Fibroblast of lung (primary cell): ENCODE data around the gene TMPRSS11B. TPM values are rescaled to one million over a fixed set of nuclear protein-coding genes. Genes with fewer than 3 reads are reported as not detected.
"Not testable (repeated sequence)": the region's sequence is repeated elsewhere in the genome, so short reads cannot be mapped to it uniquely, and the experiment has no call there.

Experiments used
- DNase-seq, 2 donors: peaks; one replicate each; pipeline versions ENCODE4 v3.0.0 to v3.0.0-alpha.2; 2010; ENCODE audit warnings: low read depth in 2 of 2
- H2AFZ ChIP-seq: 2 replicates; pipeline ENCODE4 v1.5.1; 2012; ENCODE audit warnings: low read length, control low read depth, inconsistent platforms
- H3K27ac ChIP-seq: 2 replicates; pipeline ENCODE4 v1.5.1; 2011; ENCODE audit warnings: low read length, control low read depth; ENCODE audit not compliant: insufficient read depth
- H3K27me3 ChIP-seq: 2 replicates; pipeline ENCODE4 v1.5.1; 2011; ENCODE audit warnings: mild to moderate bottlenecking, low read length; ENCODE audit not compliant: control insufficient read depth, insufficient read depth
- H3K36me3 ChIP-seq: 2 replicates; pipeline ENCODE4 v1.5.1; 2011; ENCODE audit warnings: low read length; ENCODE audit not compliant: control insufficient read depth, insufficient read depth
- H3K4me1 ChIP-seq: 2 replicates; pipeline ENCODE4 v1.5.1; 2011; ENCODE audit warnings: low read length; ENCODE audit not compliant: control insufficient read depth, insufficient read depth; ENCODE audit errors: extremely low read depth
- H3K4me2 ChIP-seq: 2 replicates; pipeline ENCODE4 v1.5.1; 2011; ENCODE audit warnings: low read length, control low read depth; ENCODE audit not compliant: insufficient read depth; ENCODE audit errors: extremely low read depth
- H3K4me3 ChIP-seq, 4 experiments: fragments of 200-600 bp in 1 of 4; sonication (generic) in 1 of 4; replicated peaks in 1 of 4; 2 replicates each; pipeline ENCODE4 v1.5.1; 2011 to 2016; ENCODE audit warnings: low read length in 4 of 4, low read depth in 3 of 4, mild to moderate bottlenecking in 3 of 4, control low read depth in 2 of 4, inconsistent platforms in 1 of 4, mixed read lengths in 1 of 4; ENCODE audit not compliant: insufficient read depth in 1 of 4; ENCODE audit errors: control extremely low read depth in 1 of 4
- H3K79me2 ChIP-seq: 2 replicates; pipeline ENCODE4 v1.5.1; 2012; ENCODE audit warnings: mild to moderate bottlenecking, low read length, inconsistent platforms; ENCODE audit not compliant: control insufficient read depth, insufficient read depth
- H3K9ac ChIP-seq: 2 replicates; pipeline ENCODE4 v1.5.1; 2011; ENCODE audit warnings: mild to moderate bottlenecking, low read length, control low read depth; ENCODE audit not compliant: insufficient read depth
- H3K9me3 ChIP-seq: 2 replicates; pipeline ENCODE4 v1.5.1; 2012; ENCODE audit warnings: low read depth, low read length; ENCODE audit not compliant: control insufficient read depth, insufficient read depth
- H4K20me1 ChIP-seq: 2 replicates; pipeline ENCODE4 v1.5.1; 2011; ENCODE audit warnings: low read length; ENCODE audit not compliant: control insufficient read depth, insufficient read depth; ENCODE audit errors: extremely low read depth
- CTCF ChIP-seq, 2 donors: IDR thresholded peaks in 1 of 2; conservative IDR thresholded peaks in 1 of 2; 1 replicate in 1 of 2; 2 replicates in 1 of 2; pipeline ENCODE4 v1.5.1; 2011 to 2012; ENCODE audit warnings: low read length in 2 of 2, control low read depth in 1 of 2, inconsistent platforms in 1 of 2, low read depth in 1 of 2, mild to moderate bottlenecking in 1 of 2
- EZH2 ChIP-seq: IDR thresholded peaks from 2 replicates; pipeline ENCODE4 v1.5.1; 2012; ENCODE audit warnings: low read length, control low read depth, mild to moderate bottlenecking; ENCODE audit errors: missing control alignments
- polyA plus RNA-seq, 2 donors: library from polyadenylated mRNA; depleted of rRNA in 1 of 2; stranded (reverse) in 1 of 2; unstranded in 1 of 2; fragments of >200 nt; gene quantifications; 2 replicates each; pipeline ENCODE4 v1.2.1, GENCODE V29; 2011 to 2012; ENCODE audit warnings: missing spikeins in 1 of 2
- total RNA-seq: library from RNA; depleted of rRNA; stranded (reverse); fragments of >200 nt; gene quantifications from 2 replicates; pipeline ENCODE4 v1.2.1, GENCODE V29; 2014

Gene TMPRSS11B
- total and polyA plus RNA-seq, 2 donors (not counting 1 experiment from before 2014, with no cell fraction given), result not detected

GRCh38 chr4:68216501-68216900 is 29.0 kb downstream of the TMPRSS11B start:
- H3K4me1 ChIP-seq, result no peaks in the 10 kb centered on the region
- H3K4me2 ChIP-seq, result no peak overlapping the region
- no peak overlapping the region for H2AFZ ChIP-seq
- no peak overlapping the region for H3K4me3 ChIP-seq
- no peak for TF ChIP-seq CTCF (conservative IDR thresholded peaks at IDR 0.05 in 1 of 2, IDR thresholded peaks at IDR 0.05 in 1 of 2; ENCODE audit: low read depth in 1 of 2, low read length in 2 of 2)
- no peak for TF ChIP-seq EZH2
- H3K9me3 ChIP-seq, result no peaks in the 10 kb centered on the region
- no peaks in the 10 kb centered on the region for H3K27me3 ChIP-seq
- no peak overlapping the region for H3K9ac ChIP-seq
- H4K20me1 ChIP-seq, result no peaks in the 10 kb centered on the region
- H3K79me2 ChIP-seq, result no peaks in the 10 kb centered on the region
- H3K27ac ChIP-seq, result no peak overlapping the region
- no peaks in the 10 kb centered on the region for H3K36me3 ChIP-seq
- no peak for DNase-seq

- TF ChIP-seq CTCF (conservative IDR thresholded peaks at IDR 0.05 in 1 of 2, IDR thresholded peaks at IDR 0.05 in 1 of 2; ENCODE audit: low read depth in 1 of 2, low read length in 2 of 2) (no peak), EZH2 (no peak)
- Histone ChIP-seq H4K20me1 (no peaks in the 10 kb centered on the region), H3K79me2 (no peaks in the 10 kb centered on the region), H3K27me3 (no peaks in the 10 kb centered on the region), H3K27ac (no peak overlapping the region), H3K4me3 (no peak overlapping the region), H3K9me3 (no peaks in the 10 kb centered on the region), H3K36me3 (no peaks in the 10 kb centered on the region), H3K4me2 (no peak overlapping the region), H3K9ac (no peak overlapping the region), H3K4me1 (no peaks in the 10 kb centered on the region), H2AFZ (no peak overlapping the region)
- peak in 1 of 2 donors; percentile 3 for DNase-seq
Observed at GRCh38 chr4:68209003-68209402, 36.5 kb downstream of the TMPRSS11B start.

GRCh38 chr4:68194305-68194704 is 51.2 kb downstream of the TMPRSS11B start:
- not testable (repeated sequence) for H4K20me1 ChIP-seq, H3K27me3 ChIP-seq, H2AFZ ChIP-seq, H3K36me3 ChIP-seq, H3K4me1 ChIP-seq, H3K4me2 ChIP-seq, H3K9me3 ChIP-seq, H3K79me2 ChIP-seq, H3K4me3 ChIP-seq, H3K9ac ChIP-seq, DNase-seq, H3K27ac ChIP-seq

GRCh38 chr4:68193194-68193593 is 52.3 kb downstream of the TMPRSS11B start:
- Histone ChIP-seq H4K20me1 (no peaks in the 10 kb centered on the region), H3K27ac (no peak overlapping the region), H3K4me1 (no peaks in the 10 kb centered on the region), H3K4me3 (no peak overlapping the region), H3K36me3 (no peaks in the 10 kb centered on the region), H3K4me2 (no peak overlapping the region), H3K79me2 (no peaks in the 10 kb centered on the region), H3K9me3 (no peaks in the 10 kb centered on the region), H3K27me3 (no peaks in the 10 kb centered on the region), H3K9ac (no peak overlapping the region), H2AFZ (no peak overlapping the region)
- TF ChIP-seq EZH2 (no peak), CTCF (conservative IDR thresholded peaks at IDR 0.05 in 1 of 2, IDR thresholded peaks at IDR 0.05 in 1 of 2; ENCODE audit: low read depth in 1 of 2, low read length in 2 of 2) (no peak)
- no peak for DNase-seq
